Colonic mucosa (tissue), 4 donors: Measurements from ENCODE around the gene HAUS7. TPM values are rescaled to one million over a fixed set of nuclear protein-coding genes. Genes with fewer than 3 reads are reported as not detected.

ENCODE experiments used
- DNase-seq: peaks from one replicate; pipeline ENCODE4 v3.0.0-alpha.2; 2020
- H3K27ac ChIP-seq: fragments of 200-600 bp; one replicate; pipeline ENCODE4 v1.8.0; 2021
- H3K27me3 ChIP-seq: fragments of 200-600 bp; one replicate; pipeline ENCODE4 v1.8.0; 2021
- H3K36me3 ChIP-seq: fragments of 200-600 bp; one replicate; pipeline ENCODE4 v1.8.0; 2021
- H3K4me1 ChIP-seq: fragments of 200-600 bp; one replicate; pipeline ENCODE4 v1.8.0; 2021; ENCODE audit warnings: mild to moderate bottlenecking
- H3K4me3 ChIP-seq: fragments of 200-600 bp; one replicate; pipeline ENCODE4 v1.8.0; 2021
- H3K9ac ChIP-seq, 2 donors: one replicate each; pipeline ENCODE4 v1.7.0; 2013; ENCODE audit warnings: control low read depth in 2 of 2, low read depth in 2 of 2, low read length in 2 of 2
- H3K9me3 ChIP-seq: fragments of 200-600 bp; one replicate; pipeline ENCODE4 v1.8.0; 2021
- CTCF ChIP-seq: fragments of 200-600 bp; IDR thresholded peaks from one replicate; pipeline ENCODE4 v1.8.0; 2022; ENCODE audit warnings: antibody characterized with exemption, mild to moderate bottlenecking
- intact Hi-C: fragments of 100-400 bp; cut with DNase I; formaldehyde crosslinking; loops from one replicate; pipeline ENCODE4 v1.14.1; 2022
- total RNA-seq, 2 donors: library from RNA; stranded (reverse); fragmentation: NEBNext Ultra II Directional in 1 of 2; extraction: Animal tissue kit (Norgen Biotek cat#: 25700) in 1 of 2; gene quantifications; one replicate each; pipeline ENCODE4 v1.2.1, GENCODE V29; 2021
- donor health status: healthy.
- donor health status: DM: no; HTN: no; CAD: no.
- donor health status: DM: no; HTN: no; CAD: no.

HAUS7 gene
- total RNA-seq, 2 donors from 2014 or later = 18.9 to 47.8 TPM

- H3K36me3 ChIP-seq = no peaks in the 10 kb centered on the region
- no peak overlapping the region for H3K4me3 ChIP-seq
- H3K9me3 ChIP-seq = no peaks in the 10 kb centered on the region
- peaks cover 6% of the 10 kb centered on the region for H3K27me3 ChIP-seq
- H3K4me1 ChIP-seq = no peaks in the 10 kb centered on the region
- DNase-seq = no peak
- intact Hi-C loops = no loop called here
- no peak overlapping the region for H3K9ac ChIP-seq
- no peak for TF ChIP-seq CTCF
- no peak overlapping the region for H3K27ac ChIP-seq
Measured at GRCh38 chrX:153515435-153515834, 45.1 kb upstream of the HAUS7 start.

GRCh38 chrX:153514259-153514658 is 43.9 kb upstream of the HAUS7 start:
- H3K36me3 ChIP-seq = no peaks in the 10 kb centered on the region
- no peak overlapping the region for H3K27ac ChIP-seq
- H3K9ac ChIP-seq = no peak overlapping the region
- H3K4me3 ChIP-seq = no peak overlapping the region
- H3K4me1 ChIP-seq = no peaks in the 10 kb centered on the region
- no peak for DNase-seq
- peaks cover 6% of the 10 kb centered on the region for H3K27me3 ChIP-seq
- TF ChIP-seq CTCF = no peak
- H3K9me3 ChIP-seq = no peaks in the 10 kb centered on the region
- intact Hi-C loops = no loop called here

GRCh38 chrX:153513265-153513664 is 42.9 kb upstream of the HAUS7 start:
- Histone ChIP-seq H3K9ac (no peak overlapping the region), H3K4me1 (no peaks in the 10 kb centered on the region), H3K9me3 (no peaks in the 10 kb centered on the region), H3K27me3 (peaks cover 6% of the 10 kb centered on the region), H3K36me3 (no peaks in the 10 kb centered on the region), H3K27ac (no peak overlapping the region), H3K4me3 (no peak overlapping the region)
- DNase-seq = no peak
- no peak for TF ChIP-seq CTCF
- intact Hi-C loops = no loop called here

GRCh38 chrX:153512501-153512893 is 42.1 kb upstream of the HAUS7 start:
- H3K9ac ChIP-seq = no peak overlapping the region
- no peak for TF ChIP-seq CTCF
- no peak for DNase-seq
- H3K4me3 ChIP-seq = no peak overlapping the region
- H3K9me3 ChIP-seq = no peaks in the 10 kb centered on the region
- peaks cover 6% of the 10 kb centered on the region for H3K27me3 ChIP-seq
- intact Hi-C loops = no loop called here
- H3K27ac ChIP-seq = no peak overlapping the region
- no peaks in the 10 kb centered on the region for H3K4me1 ChIP-seq
- H3K36me3 ChIP-seq = no peaks in the 10 kb centered on the region

GRCh38 chrX:153511784-153512500 is 41.6 kb upstream of the HAUS7 start:
- Histone ChIP-seq H3K9ac (no peak overlapping the region), H3K4me3 (no peak overlapping the region), H3K9me3 (no peaks in the 10 kb centered on the region), H3K4me1 (no peaks in the 10 kb centered on the region), H3K27ac (no peak overlapping the region), H3K27me3 (peaks cover 2% of the 10 kb centered on the region), H3K36me3 (no peaks in the 10 kb centered on the region)
- no peak for TF ChIP-seq CTCF
- DNase-seq = no peak
- intact Hi-C loops = no loop called here
